IPS-NIHi11 (cell line): ENCODE data around the gene ASCC1.
"Not testable (repeated sequence)": the region's sequence is repeated elsewhere in the genome, so short reads cannot be mapped to it uniquely, and the experiment has no call there.

Experiments
- DNase-seq: peaks from one replicate; pipeline ENCODE4 v3.0.0; 2012; ENCODE audit warnings: mixed read lengths, low spot score

ASCC1 gene

DNA sequence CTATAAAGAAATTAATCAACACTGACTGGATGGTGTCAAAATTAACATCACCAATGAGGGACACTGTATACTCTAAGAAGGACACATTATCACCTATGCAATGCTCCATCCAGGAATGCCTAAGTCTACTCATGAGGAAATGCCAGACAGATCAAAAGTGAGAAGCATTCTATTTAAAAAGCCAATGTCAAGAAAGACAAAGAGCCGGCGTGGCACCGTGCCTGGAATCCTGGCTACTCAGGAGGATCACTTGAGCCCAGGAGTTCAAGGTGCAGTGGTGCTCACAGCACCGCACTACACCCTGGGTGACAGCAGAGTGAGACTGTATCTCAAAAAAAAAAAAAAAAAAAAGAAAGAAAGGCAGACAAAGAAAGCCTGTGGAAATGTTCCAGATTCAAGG is 45.8 kb downstream of the ASCC1 start:
- peak; percentile 13 for DNase-seq

DNA sequence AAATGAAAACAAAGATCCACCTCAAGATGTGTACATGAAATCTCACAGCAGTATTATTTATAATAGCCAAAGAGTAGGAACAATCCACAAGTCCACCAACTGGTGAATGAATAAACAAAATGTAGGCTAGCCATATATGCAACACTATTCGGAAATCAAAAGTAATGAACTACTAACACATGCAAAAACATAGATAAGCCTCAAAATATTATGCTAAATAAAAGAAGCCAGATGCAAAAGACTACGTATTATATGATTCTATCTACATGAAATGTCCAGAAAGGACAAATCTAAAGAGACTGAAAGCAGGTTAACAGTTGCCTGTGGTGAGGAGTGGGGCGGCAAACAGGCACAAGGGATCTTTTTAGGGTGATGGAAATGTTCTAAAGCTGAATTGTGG is 49.0 kb downstream of the ASCC1 start:
- DNase-seq = no peak

DNA sequence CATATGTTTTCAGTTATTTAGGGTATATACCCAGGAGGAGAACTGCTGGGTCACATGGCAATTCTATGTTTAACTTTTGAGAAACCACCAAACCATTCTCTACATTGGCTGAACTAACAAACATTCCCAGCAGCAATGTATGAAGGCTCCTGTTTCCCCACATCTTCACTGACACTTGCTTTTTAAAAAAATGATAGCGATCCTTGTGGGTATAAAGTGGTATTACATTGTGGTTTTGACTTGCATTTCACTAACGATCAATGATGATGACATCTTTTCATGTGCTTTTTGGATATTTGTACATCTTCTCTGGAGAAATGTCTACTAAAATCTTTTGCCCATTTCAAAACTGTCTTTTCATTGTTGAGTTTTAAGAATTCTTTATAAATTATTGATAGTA is 51.5 kb downstream of the ASCC1 start:
- no peak for DNase-seq

DNA sequence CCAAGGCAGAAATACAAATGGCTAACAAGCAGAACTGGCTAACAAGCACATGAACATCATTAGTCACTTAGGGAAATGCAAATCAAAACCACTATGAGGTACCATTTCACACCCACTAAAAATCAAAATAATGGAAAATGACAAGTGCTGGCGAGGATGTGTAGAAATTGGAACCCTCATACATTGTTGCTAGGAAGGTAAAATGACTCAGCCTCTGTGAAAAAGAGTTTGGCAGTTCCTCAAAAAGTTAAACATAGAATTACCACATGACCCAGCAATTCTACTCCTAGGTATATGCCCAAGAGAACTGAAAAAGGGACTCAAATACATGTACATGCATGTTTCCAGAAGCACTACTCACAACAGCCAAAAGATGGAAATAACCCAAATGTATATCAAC is 53.1 kb downstream of the ASCC1 start:
- no peak for DNase-seq

DNA sequence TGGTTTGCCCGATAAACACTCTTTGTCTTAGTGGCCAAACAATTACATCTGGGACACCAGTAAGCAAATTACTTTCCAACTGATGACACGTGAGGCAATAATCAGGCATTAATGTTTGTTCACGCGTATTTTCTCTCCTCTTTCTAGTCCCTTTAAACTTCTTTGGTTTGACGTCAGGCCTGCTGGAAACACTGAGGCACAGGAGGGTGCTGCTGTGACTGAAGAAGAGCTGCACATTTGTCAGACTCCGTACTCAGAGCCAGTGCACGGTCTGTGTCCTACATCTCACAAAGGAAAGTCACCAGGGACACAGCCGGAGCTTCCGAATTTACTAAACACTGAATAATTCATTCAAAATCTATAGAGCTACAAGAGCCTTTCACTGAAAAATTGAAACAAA is 57.9 kb downstream of the ASCC1 start:
- DNase-seq = no peak

DNA sequence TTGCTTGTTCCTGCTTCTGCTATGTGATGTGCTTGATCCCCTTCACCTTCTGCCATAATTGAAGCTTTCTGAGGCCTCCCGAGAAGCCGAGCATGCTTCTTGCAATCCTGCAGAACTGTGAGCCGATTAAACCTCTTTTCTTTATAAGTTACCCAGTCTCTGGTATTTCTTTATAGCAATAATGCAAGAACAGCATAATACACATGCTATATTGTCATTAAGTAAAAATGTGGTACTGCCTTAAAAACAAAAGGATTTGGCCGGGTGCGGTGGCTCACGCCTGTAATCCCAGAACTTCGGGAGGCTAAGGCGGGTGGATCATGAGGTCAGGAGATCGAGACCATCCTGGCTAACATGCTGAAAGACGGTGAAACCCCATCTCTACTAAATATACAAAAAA is 59.9 kb downstream of the ASCC1 start:
- no peak for DNase-seq

DNA sequence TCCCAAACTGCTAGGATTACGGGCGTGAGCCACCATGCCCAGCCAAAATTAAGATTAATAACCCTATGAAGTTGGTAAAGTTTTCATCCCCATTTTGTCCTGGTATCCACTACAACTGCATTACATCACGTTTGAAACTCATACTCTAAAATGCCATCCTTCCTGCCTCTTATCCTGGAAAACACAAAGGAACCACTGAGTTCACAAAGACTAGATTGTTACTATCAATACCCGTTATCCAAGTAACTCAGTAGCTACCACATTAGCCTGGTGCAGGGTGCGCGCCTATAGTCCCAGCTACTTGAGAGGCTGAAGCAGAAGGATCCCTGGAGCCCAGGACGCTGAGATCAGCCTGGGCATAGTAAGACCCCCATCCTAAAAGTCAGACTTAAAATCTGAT is 63.8 kb downstream of the ASCC1 start:
- DNase-seq = no peak

DNA sequence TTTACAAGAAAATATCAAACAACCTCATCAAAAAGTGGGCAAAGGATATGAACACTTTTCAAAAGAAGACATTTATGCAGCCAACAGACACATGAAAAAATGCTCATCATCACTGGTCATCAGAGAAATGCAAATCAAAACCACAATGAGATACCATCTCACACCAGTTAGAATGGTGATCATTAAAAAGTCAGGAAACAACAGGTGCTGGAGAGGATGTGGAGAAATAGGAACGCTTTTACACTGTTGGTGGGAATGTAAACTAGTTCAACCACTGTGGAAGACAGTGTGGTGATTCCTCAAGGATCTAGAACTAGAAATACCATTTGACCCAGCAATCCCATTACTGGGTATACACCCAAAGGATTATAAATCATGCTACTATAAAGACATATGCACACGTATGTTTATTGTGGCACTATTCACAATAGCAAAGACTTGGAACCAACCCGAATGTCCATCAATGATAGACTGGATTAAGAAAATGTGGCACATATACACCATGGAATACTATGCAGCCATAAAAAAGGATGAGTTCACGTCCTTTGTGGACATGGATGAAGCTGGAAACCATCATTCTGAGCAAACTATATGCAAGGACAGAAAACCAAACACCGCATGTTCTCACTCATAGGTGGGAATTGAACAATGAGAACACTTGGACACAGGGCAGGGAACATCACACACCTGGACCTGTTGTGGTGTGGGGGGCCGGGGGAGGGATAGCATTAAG is 65.2 kb downstream of the ASCC1 start:
- DNase-seq = not testable (repeated sequence)

DNA sequence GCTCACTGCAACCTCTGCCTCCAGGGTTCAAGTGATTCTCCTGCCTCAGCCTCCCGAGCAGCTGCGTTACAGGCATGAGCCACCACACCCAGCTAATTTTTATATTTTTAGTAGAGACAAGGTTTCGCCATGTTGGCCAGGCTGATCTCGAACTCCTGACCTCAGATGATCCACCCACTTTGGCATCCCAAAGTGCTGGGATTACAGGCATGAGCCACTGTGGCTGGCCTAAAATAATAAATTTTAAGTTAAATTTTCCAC is 68.8 kb downstream of the ASCC1 start:
- not testable (repeated sequence) for DNase-seq

DNA sequence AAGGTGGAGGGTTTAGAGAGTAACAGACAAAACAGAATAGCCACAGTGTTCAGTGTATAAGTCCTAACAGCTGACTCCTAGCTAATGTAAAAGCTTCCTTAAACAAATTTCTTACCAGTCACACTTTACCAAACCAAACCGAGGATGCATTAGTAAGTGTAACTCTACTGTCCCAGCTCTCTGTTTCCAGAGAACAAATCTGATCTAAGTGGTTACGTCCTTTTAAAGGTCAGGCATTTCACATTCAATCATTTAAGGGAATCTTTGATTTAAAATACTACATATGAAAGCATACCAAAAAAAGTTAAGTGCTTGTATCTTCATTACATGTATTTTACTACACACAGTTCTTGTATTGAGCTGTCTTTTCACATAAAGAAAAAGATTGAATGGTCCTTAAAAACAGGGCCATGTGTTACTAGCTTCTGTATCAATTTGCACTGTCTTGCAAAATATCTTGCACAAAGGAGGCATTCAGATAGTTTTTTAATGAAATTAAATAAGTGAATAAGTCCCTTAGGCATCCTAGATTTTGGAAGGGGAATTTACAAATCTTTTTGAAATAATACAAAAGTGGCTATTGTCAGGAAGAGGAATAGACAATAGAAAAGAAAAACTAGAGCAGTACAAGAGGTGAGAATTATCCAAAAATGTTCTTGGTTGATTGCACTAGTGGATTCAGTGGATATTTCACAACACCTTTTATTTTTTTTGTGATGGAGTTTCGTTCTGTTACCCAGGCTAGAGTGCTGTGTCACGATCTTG is 69.3 kb downstream of the ASCC1 start:
- DNase-seq = no peak

DNA sequence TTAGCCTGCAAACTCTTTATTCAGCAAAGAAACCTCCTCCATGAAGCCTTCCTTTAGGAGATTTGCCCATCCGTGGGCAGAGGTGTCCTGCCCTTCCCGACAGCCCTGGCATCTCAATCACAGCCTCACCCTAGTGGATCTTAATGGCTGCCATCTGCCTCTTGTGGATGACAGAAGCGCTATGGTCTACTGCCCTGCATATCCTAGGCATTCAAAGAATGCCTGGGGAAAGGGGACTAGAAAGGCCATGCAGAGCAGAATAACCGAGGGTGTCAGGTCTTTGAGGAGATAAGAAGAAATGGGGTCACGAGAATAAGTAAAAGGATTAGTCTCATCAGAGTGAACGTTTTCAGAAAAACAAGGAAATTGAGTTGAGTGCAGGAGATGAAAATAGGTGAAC is 70.0 kb downstream of the ASCC1 start:
- DNase-seq = peak; percentile 35

DNA sequence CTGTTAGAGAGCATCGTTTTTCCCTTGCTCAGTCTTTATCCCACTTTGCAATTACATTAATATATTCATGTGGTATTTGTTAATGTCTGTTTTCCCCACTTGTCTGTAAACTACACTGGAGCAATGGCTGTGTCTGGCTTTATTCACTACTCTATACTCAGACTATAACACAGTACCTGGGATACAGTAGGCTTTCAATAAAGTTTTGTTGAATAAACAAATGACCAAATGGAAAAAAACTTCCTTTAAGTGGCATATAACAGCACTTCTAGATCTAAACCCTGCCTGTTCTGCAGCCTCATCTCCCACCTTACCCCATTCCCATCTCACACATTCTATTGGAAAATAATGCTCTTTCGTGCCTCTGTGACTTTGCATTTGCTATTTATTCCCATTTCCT is 70.4 kb downstream of the ASCC1 start:
- no peak for DNase-seq

DNA sequence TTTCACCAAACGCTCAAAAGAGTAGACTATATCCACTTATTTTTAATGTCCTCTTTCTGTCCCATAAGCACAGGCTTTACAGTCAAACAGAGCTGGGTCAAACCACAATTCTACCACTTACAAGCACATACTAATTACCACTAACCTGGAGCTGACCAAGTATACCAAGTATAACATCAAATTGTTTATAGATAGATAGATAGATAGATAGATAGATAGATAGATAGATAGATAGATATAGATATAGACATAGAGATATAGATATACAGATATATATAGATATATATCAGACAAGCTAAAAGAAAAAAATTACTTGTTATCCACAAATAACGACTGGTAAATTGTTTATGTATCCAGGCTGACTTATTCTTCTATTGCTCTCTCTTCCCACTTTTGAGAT is 75.2 kb downstream of the ASCC1 start:
- DNase-seq = no peak

DNA sequence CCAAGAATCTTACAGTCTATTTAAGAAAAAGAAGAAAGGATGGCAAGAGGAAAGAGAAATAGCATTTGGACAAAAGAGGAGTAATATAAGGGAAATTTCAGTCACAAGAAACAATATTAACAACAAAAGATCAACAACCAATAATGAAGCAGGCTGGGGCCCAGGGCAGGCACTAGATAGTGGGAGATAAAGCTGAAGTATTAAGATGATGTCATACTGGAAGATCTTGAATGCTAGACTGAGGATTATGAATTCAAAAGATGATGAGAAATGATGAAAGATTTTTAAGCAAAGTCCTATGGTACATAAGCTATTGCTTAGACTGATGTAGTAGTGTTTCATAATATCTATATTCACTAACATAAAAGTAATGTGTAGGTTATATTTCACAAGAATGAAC is 75.9 kb downstream of the ASCC1 start:
- no peak for DNase-seq

DNA sequence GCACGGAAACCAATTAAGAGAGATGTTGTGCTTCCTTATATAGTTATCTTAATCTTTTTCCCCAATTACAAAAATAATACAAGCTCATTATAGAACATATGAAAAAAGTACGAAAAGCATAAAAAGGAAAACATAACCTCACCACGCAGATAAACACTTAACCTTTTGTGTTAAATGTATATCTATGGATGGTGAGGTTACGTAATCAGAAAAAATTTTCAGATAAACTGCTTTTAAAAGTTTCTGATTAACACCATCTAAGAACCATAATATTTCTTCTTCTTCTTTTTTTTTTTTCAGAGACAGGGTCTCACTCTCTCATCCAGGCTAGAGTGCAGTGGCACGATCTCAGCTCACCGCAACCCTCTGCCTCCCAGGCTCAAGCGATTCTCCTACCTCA is 78.5 kb downstream of the ASCC1 start:
- no peak for DNase-seq

DNA sequence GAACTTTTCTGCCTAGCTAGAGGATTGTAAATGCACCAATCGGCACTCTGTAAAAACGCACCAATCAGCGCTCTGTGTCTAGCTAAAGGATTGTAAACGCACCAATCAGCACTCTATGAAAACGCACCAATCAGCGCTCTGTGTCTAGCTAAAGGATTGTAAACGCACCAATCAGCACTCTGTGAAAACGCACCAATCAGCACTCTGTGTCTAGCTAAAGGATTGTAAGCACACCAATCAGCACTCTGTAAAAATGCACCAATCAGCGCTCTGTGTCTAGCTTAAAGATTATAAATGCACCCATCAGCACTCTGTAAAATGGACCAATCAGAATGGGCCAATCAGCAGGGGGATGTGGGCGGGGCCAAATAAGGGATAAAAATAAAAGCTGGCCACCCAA is 79.9 kb downstream of the ASCC1 start:
- DNase-seq = not testable (repeated sequence)

DNA sequence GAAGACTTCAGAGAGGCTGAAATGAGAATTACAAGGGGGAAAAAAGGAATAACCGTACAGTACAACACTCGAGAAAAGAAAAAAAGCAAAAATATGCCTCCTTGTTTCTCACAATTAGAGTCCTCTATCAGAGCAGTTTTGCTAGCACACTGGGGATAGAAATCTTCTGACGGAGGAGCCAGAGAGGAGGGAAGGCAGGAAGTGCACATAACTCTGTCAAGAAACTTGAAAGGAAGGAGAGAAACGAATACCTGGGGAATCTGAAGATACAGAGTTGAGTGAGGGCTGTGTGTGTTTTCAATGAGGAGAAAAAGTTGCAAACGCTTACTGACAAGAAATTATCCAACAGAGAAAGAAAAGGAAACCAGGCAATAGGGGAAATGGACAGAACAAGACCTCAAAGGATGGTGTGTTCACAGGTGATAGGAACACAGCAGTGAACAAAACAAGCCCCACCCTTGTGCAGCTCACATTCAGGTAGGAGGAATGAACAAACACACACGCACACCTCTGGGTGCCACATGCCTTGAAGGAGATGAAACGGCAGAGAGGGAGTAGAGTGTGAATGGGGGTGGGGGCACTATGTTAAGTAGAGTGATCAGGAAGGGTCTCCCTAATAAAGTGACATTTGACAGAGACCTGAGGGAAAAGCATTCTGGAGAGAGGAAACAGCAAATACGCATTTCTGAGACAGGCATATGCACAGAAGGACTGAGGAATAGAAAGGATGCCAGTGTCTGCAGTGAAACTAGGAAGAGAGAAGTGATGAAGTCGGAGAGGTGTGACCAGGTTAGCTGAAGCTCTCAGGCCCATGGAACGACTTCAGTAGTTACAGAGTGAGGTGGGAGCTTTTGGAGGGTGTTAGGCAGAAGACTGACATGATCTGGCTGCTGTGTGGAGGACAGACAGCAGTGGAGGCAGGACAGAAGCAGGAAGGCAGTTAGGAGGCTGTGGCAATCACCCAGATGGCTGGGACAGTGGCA is 81.0 kb downstream of the ASCC1 start:
- DNase-seq = no peak

DNA sequence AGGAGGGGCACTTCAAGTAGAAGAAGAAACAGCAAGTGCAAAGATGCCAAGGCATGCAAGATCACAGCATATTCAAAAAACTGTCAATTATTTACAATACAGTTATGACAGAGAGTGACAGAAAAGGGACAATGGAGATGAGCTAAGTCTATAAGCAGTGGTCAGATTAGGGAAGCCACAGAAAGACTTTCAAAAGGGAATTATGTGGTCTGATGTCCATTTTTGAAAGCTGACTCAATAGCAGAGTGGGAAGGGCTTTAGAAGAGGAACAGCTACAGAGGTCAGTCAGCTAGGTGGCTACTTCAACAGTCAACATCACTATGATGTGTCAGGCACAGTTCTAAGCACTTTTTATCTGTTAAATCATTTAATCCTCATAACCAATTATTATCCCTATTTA is 82.6 kb downstream of the ASCC1 start:
- no peak for DNase-seq

DNA sequence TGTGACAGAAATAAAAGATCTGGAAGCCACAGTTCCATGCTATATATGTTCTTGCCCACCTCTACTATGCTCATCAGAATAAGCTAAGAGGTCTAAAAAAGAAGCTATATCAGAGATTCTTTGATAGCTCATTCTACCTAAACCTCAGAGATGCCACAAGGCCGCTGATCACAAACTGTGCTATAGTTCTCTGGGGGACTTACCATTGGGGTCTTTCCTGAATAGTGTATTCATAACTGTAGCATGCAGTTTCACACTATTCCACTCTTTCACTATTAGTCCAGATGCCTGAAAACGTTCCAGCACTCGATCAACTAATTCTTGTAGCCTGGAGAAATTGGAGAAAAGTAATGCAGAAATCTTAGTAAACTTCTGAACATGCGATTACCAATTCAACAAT is 83.2 kb downstream of the ASCC1 start:
- DNase-seq = no peak

DNA sequence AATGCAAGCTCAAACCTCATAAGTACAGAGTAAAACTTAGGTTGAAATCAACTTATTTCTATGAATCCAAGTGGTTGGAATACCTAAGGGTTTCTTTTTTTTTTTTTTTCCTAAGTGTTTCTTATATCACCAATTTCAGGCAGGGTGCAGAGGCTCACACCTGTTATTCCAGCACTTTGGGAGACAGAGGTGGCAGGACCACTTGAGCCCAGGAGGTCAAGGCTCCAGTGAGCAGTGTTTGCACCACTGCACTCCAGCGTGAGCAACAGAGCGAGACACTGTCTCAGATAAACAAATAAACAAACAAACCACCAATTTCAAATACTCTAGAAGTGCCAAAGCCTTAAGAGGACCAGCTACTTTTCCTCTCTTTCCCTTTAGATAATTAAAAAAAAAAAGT is 88.5 kb downstream of the ASCC1 start:
- no peak for DNase-seq

DNA sequence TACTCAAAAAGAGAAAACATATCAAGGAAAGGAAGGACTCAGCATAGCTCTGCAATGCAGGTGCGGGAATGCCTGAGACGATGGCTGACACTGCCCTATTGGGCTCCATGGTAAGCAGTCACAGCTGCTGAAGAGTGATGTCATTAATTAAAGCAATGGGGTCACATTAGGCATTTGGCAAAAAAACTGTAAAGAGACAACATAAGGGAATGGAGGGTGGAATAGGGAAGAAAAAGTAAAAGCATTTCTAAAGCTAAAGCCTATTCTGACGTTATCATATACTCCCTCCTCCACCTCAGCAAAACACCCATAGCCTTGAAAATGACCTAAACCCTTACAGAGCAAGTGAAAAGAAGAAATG is 89.2 kb downstream of the ASCC1 start:
- DNase-seq = no peak

DNA sequence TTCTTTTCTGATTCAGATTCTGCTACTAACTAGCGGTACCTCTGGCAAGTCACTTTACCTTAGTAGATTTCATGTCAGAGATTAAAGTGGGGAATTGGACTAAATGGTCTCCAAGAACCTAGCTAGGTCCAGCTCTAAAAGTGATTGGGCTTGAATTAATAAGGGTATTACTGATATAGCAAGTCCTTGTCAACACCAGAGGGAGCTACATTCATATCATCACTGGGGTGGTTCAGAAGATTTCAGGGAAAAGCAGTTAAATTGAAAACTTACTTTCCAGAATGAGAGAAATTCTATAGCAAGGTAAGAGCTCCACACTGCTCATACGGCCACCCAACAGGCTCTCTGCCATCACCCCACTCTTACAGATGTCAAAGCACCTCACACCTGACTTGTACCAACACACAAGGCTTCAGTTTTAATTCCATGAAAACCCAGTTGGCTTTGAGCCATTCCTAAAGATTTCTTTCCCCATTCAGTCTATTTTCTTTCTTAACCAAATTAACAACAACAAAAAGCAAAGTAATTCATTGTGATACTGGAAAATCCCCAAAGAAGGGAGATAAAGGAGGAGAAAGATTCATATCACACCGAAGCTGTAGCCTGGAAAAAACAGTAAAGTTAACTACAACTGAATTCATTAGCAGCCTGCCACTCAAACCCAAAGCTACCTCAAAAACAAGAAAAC is 89.7 kb downstream of the ASCC1 start:
- DNase-seq = peak; percentile 41
